Measurements from ENCODE around the gene LAMTOR5.
"Not testable (repeated sequence)": the region's sequence is repeated elsewhere in the genome, so short reads cannot be mapped to it uniquely, and the experiment has no call there.

Gene LAMTOR5

GRCh38 chr1:110407260-110408210 lies at the start of gene LAMTOR5:
Gene LAMTOR5, minus strand, starts transcription at chr1:110407694. Its CDS starts 74 bp downstream, at chr1:110407620.
- DNase-seq (ENCODE audit: low read depth in 4 of 4, low spot score in 1 of 4): peak; percentile 69 to 88 (median 82)

GRCh38 chr1:110457206-110457605 lies 49.7 kb upstream of the LAMTOR5 start:
- DNase-seq (ENCODE audit: low read depth in 4 of 4, low spot score in 1 of 4): no peak

- no peak for DNase-seq (ENCODE audit: low read depth in 4 of 4, low spot score in 1 of 4)
Measured at GRCh38 chr1:110455151-110455550, 47.7 kb upstream of the LAMTOR5 start.

GRCh38 chr1:110454328-110454727 lies 46.8 kb upstream of the LAMTOR5 start:
- DNase-seq (ENCODE audit: low read depth in 4 of 4, low spot score in 1 of 4): no peak

- no peak for DNase-seq (ENCODE audit: low read depth in 4 of 4, low spot score in 1 of 4)
Measured at GRCh38 chr1:110453829-110454228, 46.3 kb upstream of the LAMTOR5 start.

GRCh38 chr1:110452330-110452729 lies 44.8 kb upstream of the LAMTOR5 start:
- DNase-seq (ENCODE audit: low read depth in 4 of 4, low spot score in 1 of 4): no peak

- no peak for DNase-seq (ENCODE audit: low read depth in 4 of 4, low spot score in 1 of 4)
Measured at GRCh38 chr1:110450929-110451328, 43.4 kb upstream of the LAMTOR5 start, which contains the start of gene PROK1. Gene PROK1, plus strand, starts transcription at chr1:110451149. Its CDS starts 68 bp downstream, at chr1:110451217.

GRCh38 chr1:110449661-110450651 lies 42.5 kb upstream of the LAMTOR5 start:
- no peak for DNase-seq (ENCODE audit: low read depth in 4 of 4, low spot score in 1 of 4)

- DNase-seq (ENCODE audit: low read depth in 4 of 4, low spot score in 1 of 4): no peak
Measured at GRCh38 chr1:110444561-110444960, 37.1 kb upstream of the LAMTOR5 start.

- no peak for DNase-seq (ENCODE audit: low read depth in 4 of 4, low spot score in 1 of 4)
Measured at GRCh38 chr1:110443451-110443850, 36.0 kb upstream of the LAMTOR5 start.

GRCh38 chr1:110441888-110442287 lies 34.4 kb upstream of the LAMTOR5 start:
- no peak for DNase-seq (ENCODE audit: low read depth in 4 of 4, low spot score in 1 of 4)

GRCh38 chr1:110440877-110441276 lies 33.4 kb upstream of the LAMTOR5 start:
- DNase-seq (ENCODE audit: low read depth in 4 of 4, low spot score in 1 of 4): no peak

- not testable (repeated sequence) for DNase-seq (ENCODE audit: low read depth in 4 of 4, low spot score in 1 of 4)
Measured at GRCh38 chr1:110439873-110440272, 32.4 kb upstream of the LAMTOR5 start.

GRCh38 chr1:110438893-110439292 lies 31.4 kb upstream of the LAMTOR5 start:
- no peak for DNase-seq (ENCODE audit: low read depth in 4 of 4, low spot score in 1 of 4)

- DNase-seq (ENCODE audit: low read depth in 4 of 4, low spot score in 1 of 4): not testable (repeated sequence)
Measured at GRCh38 chr1:110437645-110438299, 30.3 kb upstream of the LAMTOR5 start.

- no peak for DNase-seq (ENCODE audit: low read depth in 4 of 4, low spot score in 1 of 4)
Measured at GRCh38 chr1:110436635-110437034, 29.1 kb upstream of the LAMTOR5 start.

- no peak for DNase-seq (ENCODE audit: low read depth in 4 of 4, low spot score in 1 of 4)
Measured at GRCh38 chr1:110434946-110435345, 27.5 kb upstream of the LAMTOR5 start.

- no peak for DNase-seq (ENCODE audit: low read depth in 4 of 4, low spot score in 1 of 4)
Measured at GRCh38 chr1:110433803-110434202, 26.3 kb upstream of the LAMTOR5 start.

GRCh38 chr1:110433213-110433612 lies 25.7 kb upstream of the LAMTOR5 start:
- no peak for DNase-seq (ENCODE audit: low read depth in 4 of 4, low spot score in 1 of 4)

- no peak for DNase-seq (ENCODE audit: low read depth in 4 of 4, low spot score in 1 of 4)
Measured at GRCh38 chr1:110430901-110431300, 23.4 kb upstream of the LAMTOR5 start.

- no peak for DNase-seq (ENCODE audit: low read depth in 4 of 4, low spot score in 1 of 4)
Measured at GRCh38 chr1:110430366-110430765, 22.9 kb upstream of the LAMTOR5 start.

Data from stimulated activated CD4-positive, alpha-beta T cell treated with anti-CD3 and anti-CD28 coated beads, Interleukin-1b, Interleukin-23, amount 100 ng/mL, for 24 hours (primary cell).